Esophagus mucosa (tissue), 1 donor: Measurements from ENCODE around the gene RPL27A. TPM values are rescaled to one million over a fixed set of nuclear protein-coding genes. Genes with fewer than 3 reads are reported as not detected.

ENCODE experiments used
- ATAC-seq: fragments of 200-7000 bp; cut with Tn5 transposase; one replicate; pipeline ENCODE4 v1.9.1; 2020
- total RNA-seq: library from RNA; stranded (reverse); gene quantifications from one replicate; pipeline ENCODE4 v1.2.4, GENCODE V29; 2023
- donor health status: DM: yes; HTN: yes; CAD: no.

RPL27A gene
- total RNA-seq, 1 donor from 2014 or later = 1,154 TPM

GRCh38 chr11:8674859-8675258, 7.7 kb upstream of the RPL27A start:
- ATAC-seq = no peak

- ATAC-seq = no peak
Measured at GRCh38 chr11:8676458-8676857, 6.1 kb upstream of the RPL27A start.

GRCh38 chr11:8679006-8679405, 3.6 kb upstream of the RPL27A start:
- ATAC-seq = no peak

GRCh38 chr11:8681837-8682302, 722 bp upstream of the RPL27A start:
- ATAC-seq = no peak

GRCh38 chr11:8683115-8683807, 669 bp downstream of the RPL27A start:
- peak; percentile 27 for ATAC-seq

- no peak for ATAC-seq
Measured at GRCh38 chr11:8684600-8685290, 2.2 kb downstream of the RPL27A start.

GRCh38 chr11:8685306-8685705, 2.7 kb downstream of the RPL27A start:
- no peak for ATAC-seq

GRCh38 chr11:8685820-8686219, 3.2 kb downstream of the RPL27A start:
- ATAC-seq = no peak

GRCh38 chr11:8686325-8686724, 3.7 kb downstream of the RPL27A start:
- no peak for ATAC-seq

GRCh38 chr11:8688414-8689362, 6.1 kb downstream of the RPL27A start:
- ATAC-seq = peak; percentile 89

- ATAC-seq = no peak
Measured at GRCh38 chr11:8689726-8690255, 7.2 kb downstream of the RPL27A start.

GRCh38 chr11:8690374-8691342, 8.1 kb downstream of the RPL27A start:
- ATAC-seq = no peak

- no peak for ATAC-seq
Measured at GRCh38 chr11:8691601-8692000, 9.0 kb downstream of the RPL27A start.

GRCh38 chr11:8692417-8692816, 9.8 kb downstream of the RPL27A start:
- ATAC-seq = no peak

- peak; percentile 54 for ATAC-seq
Measured at GRCh38 chr11:8693010-8693551, 10.5 kb downstream of the RPL27A start.

- no peak for ATAC-seq
Measured at GRCh38 chr11:8693555-8693954, 11.0 kb downstream of the RPL27A start.

- no peak for ATAC-seq
Measured at GRCh38 chr11:8694137-8694536, 11.5 kb downstream of the RPL27A start.

GRCh38 chr11:8697054-8697453, 14.5 kb downstream of the RPL27A start:
- ATAC-seq = no peak

GRCh38 chr11:8698379-8698851, 15.8 kb downstream of the RPL27A start:
- no peak for ATAC-seq

- no peak for ATAC-seq
Measured at GRCh38 chr11:8698917-8699441, 16.4 kb downstream of the RPL27A start.

GRCh38 chr11:8699903-8700302, 17.3 kb downstream of the RPL27A start:
- peak; percentile 26 for ATAC-seq
